HG03521 (cell line): ENCODE data around the gene FAAP100.
"Not testable (repeated sequence)": the region's sequence is repeated elsewhere in the genome, so short reads cannot be mapped to it uniquely, and the experiment has no call there.

Experiments
- ATAC-seq: cut with Tn5 transposase; IDR thresholded peaks from one replicate; pipeline ENCODE4 v1.9.1; 2021; ENCODE audit warnings: mild to moderate bottlenecking, moderate library complexity; ENCODE audit not compliant: unreplicated experiment

Gene FAAP100

GRCh38 chr17:81539961-81540675, 12.0 kb downstream of the FAAP100 start:
- no peak for ATAC-seq

DNA sequence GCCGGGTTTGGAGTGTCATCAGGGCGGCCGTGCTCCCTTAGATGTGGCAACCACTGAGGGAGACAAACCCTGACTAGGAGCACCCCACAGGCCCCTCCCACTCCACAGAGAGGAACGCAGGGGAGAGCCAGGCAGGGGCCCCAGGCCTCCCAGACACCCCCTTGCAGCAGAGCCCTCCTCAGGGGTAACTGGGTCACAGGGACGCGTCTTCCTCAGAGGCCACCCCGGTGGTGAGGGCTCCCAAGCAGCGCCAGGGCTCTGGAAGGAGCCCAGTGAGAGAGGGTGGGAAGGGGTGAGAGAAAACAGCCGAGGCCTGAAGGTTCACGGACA, 12.6 kb downstream of the FAAP100 start:
- no peak for ATAC-seq

DNA sequence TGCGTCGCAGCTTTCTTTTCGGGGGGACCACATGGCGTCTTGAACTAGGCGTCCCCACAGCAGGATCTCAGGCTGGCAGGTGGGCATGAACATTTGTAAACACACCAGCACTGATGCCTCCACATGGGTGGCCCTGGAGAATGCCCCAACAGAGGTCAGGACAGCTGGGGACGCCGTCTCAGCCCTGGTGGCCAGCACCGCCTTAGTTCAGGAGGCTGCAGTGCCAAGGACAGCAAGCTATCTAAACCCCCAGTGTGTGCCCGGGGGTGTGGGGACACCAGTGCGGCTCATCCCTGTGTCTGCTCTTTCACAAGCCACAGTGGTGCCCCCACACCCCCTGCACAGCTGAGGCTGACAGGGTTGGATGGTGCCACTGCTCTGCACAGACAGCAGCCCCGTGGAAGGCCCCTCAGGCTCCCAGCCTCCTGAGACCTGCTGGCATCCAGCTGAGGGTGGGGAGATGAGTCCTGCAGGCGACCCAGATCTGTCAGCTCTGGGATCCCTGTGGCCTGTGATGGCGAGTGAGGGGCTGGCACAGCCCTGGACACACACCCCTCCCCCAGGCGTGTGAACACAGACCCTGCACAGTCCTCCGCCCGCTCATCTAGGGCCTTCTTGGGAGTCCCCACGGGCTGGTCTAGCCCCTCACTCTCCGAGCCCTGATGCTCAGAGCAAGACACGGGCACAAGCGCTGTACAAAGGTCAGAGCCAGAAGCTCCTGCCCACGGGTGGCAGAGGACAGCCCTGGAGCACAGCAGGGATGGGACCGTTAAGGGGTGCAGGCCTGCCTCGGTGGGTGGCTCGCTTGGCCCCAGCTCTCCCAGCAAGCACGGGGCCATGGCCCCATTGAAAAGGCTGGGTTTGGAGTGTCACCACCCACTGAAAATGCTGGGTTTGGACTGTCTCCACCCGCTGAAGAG, 13.2 kb downstream of the FAAP100 start:
- ATAC-seq = no peak

GRCh38 chr17:81537856-81538555, 14.1 kb downstream of the FAAP100 start:
- ATAC-seq = no peak

GRCh38 chr17:81537343-81537855, 14.8 kb downstream of the FAAP100 start:
- no peak for ATAC-seq

GRCh38 chr17:81536299-81537290, 15.6 kb downstream of the FAAP100 start:
- ATAC-seq = no peak

GRCh38 chr17:81535480-81536298, 16.5 kb downstream of the FAAP100 start:
- no peak for ATAC-seq

- no peak for ATAC-seq
Observed at GRCh38 chr17:81535007-81535328, 17.2 kb downstream of the FAAP100 start.

DNA sequence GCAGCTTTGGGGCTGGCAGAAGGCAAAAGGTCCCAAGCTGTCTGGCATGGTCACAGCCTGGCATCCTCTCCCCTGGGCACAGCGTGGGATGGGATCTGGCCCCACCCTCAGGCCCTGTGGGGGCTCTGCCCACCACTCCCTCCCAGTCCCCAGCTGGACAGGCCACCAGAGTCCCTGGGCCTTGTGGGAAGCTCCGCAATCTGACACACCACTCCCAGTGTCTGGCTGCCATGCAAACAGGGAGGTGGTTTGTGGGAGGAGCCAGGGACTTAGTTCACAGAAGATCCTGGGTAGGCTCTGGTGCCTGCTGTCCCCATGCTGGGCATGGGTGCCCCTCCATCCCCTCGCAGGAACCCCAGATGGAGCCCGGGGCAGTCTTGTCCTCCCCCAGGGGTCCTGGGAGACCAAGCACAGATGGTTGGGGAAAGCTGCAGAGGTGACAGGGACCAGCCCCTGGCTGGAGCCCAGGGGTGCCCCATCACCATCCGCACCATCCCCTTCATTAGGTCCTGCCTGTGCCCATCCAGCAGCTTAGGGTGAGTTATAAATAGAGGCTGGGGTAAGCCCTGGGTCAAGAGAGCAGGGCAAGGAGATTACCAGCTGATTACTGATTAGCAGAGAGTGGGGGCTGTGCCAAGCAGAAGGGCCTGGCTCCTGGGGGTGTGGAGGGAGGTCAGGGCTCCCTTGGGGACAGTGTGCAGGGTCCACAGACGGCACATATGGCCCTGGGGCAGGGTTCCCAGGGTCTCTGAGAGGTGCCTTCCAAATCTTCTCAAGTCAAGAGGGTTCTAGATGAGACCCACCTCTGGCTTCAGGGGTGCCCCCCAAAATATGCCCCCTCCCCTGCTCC, 17.8 kb downstream of the FAAP100 start:
- no peak for ATAC-seq

GRCh38 chr17:81533339-81534141, 18.6 kb downstream of the FAAP100 start:
- no peak for ATAC-seq

DNA sequence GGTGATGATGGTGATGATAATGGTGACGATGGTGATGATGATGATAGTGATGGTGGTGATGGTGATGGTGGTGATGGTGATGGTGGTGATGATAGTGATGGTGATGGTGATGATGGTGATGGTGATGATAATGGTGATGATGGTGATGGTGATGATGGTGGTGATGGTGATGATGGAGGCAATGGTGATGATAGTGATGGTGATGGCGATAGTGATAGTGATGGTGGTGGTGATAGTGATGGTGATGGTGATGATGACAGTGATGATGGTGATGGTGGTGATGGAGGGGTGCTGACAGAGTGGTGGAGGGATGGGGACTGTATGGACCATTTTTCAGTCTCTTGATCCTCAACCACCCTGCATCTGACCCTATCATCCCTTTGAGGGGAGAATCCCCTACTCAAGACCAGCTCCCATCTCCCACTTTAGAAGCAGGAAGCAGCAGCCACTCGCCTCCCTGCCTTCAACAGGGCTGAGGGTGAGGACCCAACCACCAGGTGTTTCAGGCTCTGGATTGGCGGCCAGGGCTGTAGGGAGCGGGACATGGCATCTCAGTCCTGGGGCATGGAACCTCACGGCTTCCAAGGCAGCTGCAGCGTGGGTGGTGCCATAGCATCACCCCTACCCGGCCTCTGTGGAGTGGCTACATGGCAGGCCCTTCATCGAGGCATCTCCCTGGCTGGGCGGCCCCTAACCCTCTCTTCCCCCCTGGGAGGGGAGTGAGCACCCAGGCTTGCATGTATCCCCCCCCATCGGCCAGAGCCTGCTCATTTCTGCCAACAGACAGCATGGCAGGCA, 19.5 kb downstream of the FAAP100 start:
- no peak for ATAC-seq

- not testable (repeated sequence) for ATAC-seq
Observed at GRCh38 chr17:81531998-81532404, 20.2 kb downstream of the FAAP100 start.

- ATAC-seq = not testable (repeated sequence)
Observed at GRCh38 chr17:81531013-81531412, 21.1 kb downstream of the FAAP100 start.

GRCh38 chr17:81529437-81529803, 22.7 kb downstream of the FAAP100 start:
- ATAC-seq = no peak

- no peak for ATAC-seq
Observed at GRCh38 chr17:81528651-81529436, 23.3 kb downstream of the FAAP100 start.

GRCh38 chr17:81528384-81528650, 23.8 kb downstream of the FAAP100 start:
- no peak for ATAC-seq
